IPS-15b (cell line): ENCODE data around the gene MRAP2.
"Not testable (repeated sequence)": the region's sequence is repeated elsewhere in the genome, so short reads cannot be mapped to it uniquely, and the experiment has no call there.

Source experiments
- H3K27me3 ChIP-seq: one replicate; pipeline ENCODE4 v1.6.1; 2013; ENCODE audit warnings: low read length; ENCODE audit not compliant: control insufficient read depth, insufficient read depth
- H3K36me3 ChIP-seq: one replicate; pipeline ENCODE4 v1.6.1; 2013; ENCODE audit warnings: low read length; ENCODE audit not compliant: control insufficient read depth, insufficient read depth
- H3K4me1 ChIP-seq: one replicate; pipeline ENCODE4 v1.6.1; 2013; ENCODE audit warnings: mild to moderate bottlenecking, low read length; ENCODE audit not compliant: control insufficient read depth, insufficient read depth
- H3K4me3 ChIP-seq: one replicate; pipeline ENCODE4 v1.5.1; 2013; ENCODE audit warnings: low read depth, low read length
- H3K9ac ChIP-seq: one replicate; pipeline ENCODE4 v1.6.1; 2013; ENCODE audit warnings: low read depth, mild to moderate bottlenecking, low read length
- H3K9me3 ChIP-seq: one replicate; pipeline ENCODE4 v1.6.1; 2013; ENCODE audit warnings: mild to moderate bottlenecking, low read length; ENCODE audit not compliant: control insufficient read depth, insufficient read depth

MRAP2 gene

GRCh38 chr6:84016029-84016428, 17.5 kb upstream of the MRAP2 start:
- Histone ChIP-seq H3K4me3 (no peak overlapping the region), H3K9me3 (no peaks in the 10 kb centered on the region), H3K27me3 (no peaks in the 10 kb centered on the region), H3K9ac (no peak overlapping the region), H3K4me1 (peaks cover 8% of the 10 kb centered on the region), H3K36me3 (no peaks in the 10 kb centered on the region)

GRCh38 chr6:84017709-84018452, 15.7 kb upstream of the MRAP2 start:
- H3K4me1 ChIP-seq: peaks cover 8% of the 10 kb centered on the region
- H3K27me3 ChIP-seq: no peaks in the 10 kb centered on the region
- H3K4me3 ChIP-seq: no peak overlapping the region
- H3K9ac ChIP-seq: no peak overlapping the region
- no peaks in the 10 kb centered on the region for H3K36me3 ChIP-seq
- H3K9me3 ChIP-seq: no peaks in the 10 kb centered on the region

GRCh38 chr6:84018453-84019061, 15.0 kb upstream of the MRAP2 start:
- no peak overlapping the region for H3K9ac ChIP-seq
- H3K36me3 ChIP-seq: no peaks in the 10 kb centered on the region
- H3K4me1 ChIP-seq: peaks cover 8% of the 10 kb centered on the region
- no peaks in the 10 kb centered on the region for H3K27me3 ChIP-seq
- no peaks in the 10 kb centered on the region for H3K9me3 ChIP-seq
- H3K4me3 ChIP-seq: no peak overlapping the region

- Histone ChIP-seq H3K27me3 (no peaks in the 10 kb centered on the region), H3K4me1 (peaks cover 8% of the 10 kb centered on the region), H3K36me3 (no peaks in the 10 kb centered on the region), H3K9ac (no peak overlapping the region), H3K9me3 (no peaks in the 10 kb centered on the region), H3K4me3 (peak overlapping the region; percentile 3)
Measured at GRCh38 chr6:84019141-84019841, 14.3 kb upstream of the MRAP2 start.

GRCh38 chr6:84019842-84020211, 13.7 kb upstream of the MRAP2 start:
- H3K9me3 ChIP-seq: no peaks in the 10 kb centered on the region

GRCh38 chr6:84021625-84022024, 11.9 kb upstream of the MRAP2 start:
- Histone ChIP-seq H3K4me1 (peaks cover 8% of the 10 kb centered on the region), H3K27me3 (no peaks in the 10 kb centered on the region), H3K36me3 (no peaks in the 10 kb centered on the region), H3K9me3 (no peaks in the 10 kb centered on the region), H3K4me3 (no peak overlapping the region), H3K9ac (no peak overlapping the region)

More at GRCh38 chr6:84019842-84020211, 13.7 kb upstream of the MRAP2 start:
- peaks cover 8% of the 10 kb centered on the region for H3K4me1 ChIP-seq
- H3K9ac ChIP-seq: no peak overlapping the region
- no peaks in the 10 kb centered on the region for H3K36me3 ChIP-seq
- no peaks in the 10 kb centered on the region for H3K27me3 ChIP-seq
- no peak overlapping the region for H3K4me3 ChIP-seq

GRCh38 chr6:84026721-84027164, 6.8 kb upstream of the MRAP2 start:
- H3K4me1 ChIP-seq: no peaks in the 10 kb centered on the region
- H3K4me3 ChIP-seq: no peak overlapping the region
- no peaks in the 10 kb centered on the region for H3K36me3 ChIP-seq
- H3K9me3 ChIP-seq: no peaks in the 10 kb centered on the region
- no peaks in the 10 kb centered on the region for H3K27me3 ChIP-seq
- no peak overlapping the region for H3K9ac ChIP-seq

- H3K4me1 ChIP-seq: no peaks in the 10 kb centered on the region
- H3K4me3 ChIP-seq: no peak overlapping the region
- no peak overlapping the region for H3K9ac ChIP-seq
- H3K36me3 ChIP-seq: no peaks in the 10 kb centered on the region
- H3K9me3 ChIP-seq: no peaks in the 10 kb centered on the region
- H3K27me3 ChIP-seq: peaks cover under 1% of the 10 kb centered on the region
Measured at GRCh38 chr6:84027340-84028181, 6.0 kb upstream of the MRAP2 start.

GRCh38 chr6:84028350-84028749, 5.2 kb upstream of the MRAP2 start:
- peaks cover 7% of the 10 kb centered on the region for H3K4me1 ChIP-seq
- H3K9ac ChIP-seq: no peak overlapping the region
- peaks cover 4% of the 10 kb centered on the region for H3K27me3 ChIP-seq
- H3K36me3 ChIP-seq: no peaks in the 10 kb centered on the region
- no peaks in the 10 kb centered on the region for H3K9me3 ChIP-seq
- H3K4me3 ChIP-seq: no peak overlapping the region

- not testable (repeated sequence) for H3K9me3 ChIP-seq, H3K4me3 ChIP-seq, H3K9ac ChIP-seq, H3K27me3 ChIP-seq, H3K36me3 ChIP-seq
- peaks cover 16% of the 10 kb centered on the region for H3K4me1 ChIP-seq
Measured at GRCh38 chr6:84032000-84032399, 1.6 kb upstream of the MRAP2 start.

- Histone ChIP-seq H3K9ac (no peak overlapping the region), H3K4me1 (peaks cover 16% of the 10 kb centered on the region), H3K27me3 (peaks cover 4% of the 10 kb centered on the region), H3K36me3 (peaks cover 7% of the 10 kb centered on the region), H3K9me3 (peaks cover 2% of the 10 kb centered on the region), H3K4me3 (peak overlapping the region; percentile 32)
Measured at GRCh38 chr6:84035484-84035883, 1.9 kb downstream of the MRAP2 start.
